D341Med (cell line): Measurements from ENCODE around the gene FSHB.
"Not testable (repeated sequence)": the region's sequence is repeated elsewhere in the genome, so short reads cannot be mapped to it uniquely, and the experiment has no call there.

ENCODE experiments used
- DNase-seq: peaks from one replicate; pipeline ENCODE4 v3.0.0; 2012; ENCODE audit warnings: low spot score

FSHB gene

DNA sequence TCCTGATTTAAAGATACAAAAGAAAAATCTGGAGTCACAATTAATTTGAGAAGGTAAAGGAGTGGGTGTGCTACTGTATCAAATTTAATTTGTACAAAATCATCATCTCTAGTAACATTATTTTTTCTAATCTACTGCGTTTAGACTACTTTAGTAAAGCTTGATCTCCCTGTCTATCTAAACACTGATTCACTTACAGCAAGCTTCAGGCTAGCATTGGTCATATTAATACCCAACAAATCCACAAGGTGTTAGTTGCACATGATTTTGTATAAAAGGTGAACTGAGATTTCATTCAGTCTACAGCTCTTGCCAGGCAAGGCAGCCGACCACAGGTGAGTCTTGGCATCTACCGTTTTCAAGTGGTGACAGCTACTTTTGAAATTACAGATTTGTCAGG is at the start of gene FSHB:
FSHB (plus strand) TSS at position 301 of the 400 bp plus-strand sequence. CDS start 889 bp downstream, outside the sequence.
- DNase-seq, result no peak

DNA sequence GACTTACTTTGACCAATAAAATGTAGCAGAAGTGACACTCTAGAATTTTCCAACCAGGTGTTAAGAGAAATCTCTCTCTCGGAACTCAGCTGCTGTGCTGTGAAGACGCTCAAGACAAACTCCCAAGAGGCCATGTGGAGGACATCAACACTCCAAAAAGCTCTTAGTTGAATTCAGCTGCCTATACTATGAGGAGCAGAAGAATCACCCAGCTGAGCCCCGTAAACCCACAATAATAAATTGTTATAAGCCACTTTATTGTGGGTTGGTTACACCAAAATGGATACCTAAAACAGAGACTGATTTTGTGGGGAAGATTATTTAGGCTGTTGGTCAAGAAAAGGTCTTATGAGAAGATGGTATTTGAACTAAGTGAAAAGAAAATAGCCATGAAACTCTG is 44.1 kb upstream of the FSHB start:
- no peak for DNase-seq

DNA sequence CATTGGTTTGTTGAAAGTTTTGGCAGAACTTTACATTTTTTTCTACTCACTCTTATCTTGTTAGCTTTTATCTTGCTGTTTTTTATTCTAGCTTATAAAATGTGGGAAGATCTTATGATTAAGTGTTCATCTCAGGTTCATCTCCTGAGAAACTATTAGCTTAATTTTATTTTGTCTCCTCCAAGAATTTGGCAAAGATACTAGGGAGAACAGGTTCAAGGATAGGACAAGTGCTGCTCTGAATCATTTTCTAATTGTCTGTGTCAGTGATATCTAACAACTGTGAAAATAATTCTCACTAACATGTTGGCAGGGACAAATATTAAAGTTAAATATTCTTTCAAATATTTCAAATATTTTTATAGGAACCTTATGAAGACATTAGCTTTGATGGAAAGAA is 38.2 kb upstream of the FSHB start:
- DNase-seq, result no peak

DNA sequence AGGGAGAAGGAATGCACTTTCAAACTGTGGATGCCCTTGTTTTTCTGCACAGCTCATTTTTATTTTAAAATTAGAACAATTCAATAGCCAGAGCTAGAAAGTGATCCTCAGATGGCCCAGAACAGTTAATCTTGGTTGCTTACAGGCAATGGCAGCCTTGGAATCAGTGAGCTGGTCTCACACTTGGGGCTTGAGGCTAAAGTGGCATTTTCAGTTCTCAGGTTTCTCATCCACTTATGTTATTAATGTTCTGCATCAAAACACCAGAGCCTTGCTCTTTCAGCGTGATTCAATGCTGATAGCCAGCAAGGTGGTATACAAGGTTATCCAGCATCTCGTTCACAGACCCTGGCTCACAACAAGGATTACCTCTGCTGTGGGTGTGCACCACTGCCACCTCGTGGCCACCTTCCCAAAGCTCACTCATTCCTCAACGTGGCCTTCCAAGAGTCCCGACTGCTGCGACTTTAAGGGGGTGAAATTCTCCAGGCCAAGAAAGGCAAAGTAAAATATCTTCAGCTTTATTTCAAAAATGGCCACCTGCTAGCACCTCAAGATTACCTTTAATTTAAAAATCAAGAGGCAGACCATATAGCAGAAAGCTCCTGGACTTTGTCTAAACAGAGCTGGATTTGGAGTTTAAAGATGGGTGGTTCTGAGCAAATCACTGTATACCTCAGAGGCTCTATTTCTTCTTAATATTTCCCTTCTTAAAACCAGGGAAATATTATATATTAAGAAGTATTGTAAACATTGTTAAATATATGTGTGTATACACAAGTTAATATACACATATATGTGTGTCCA is 34.2 kb upstream of the FSHB start:
- DNase-seq, result peak; percentile 77

DNA sequence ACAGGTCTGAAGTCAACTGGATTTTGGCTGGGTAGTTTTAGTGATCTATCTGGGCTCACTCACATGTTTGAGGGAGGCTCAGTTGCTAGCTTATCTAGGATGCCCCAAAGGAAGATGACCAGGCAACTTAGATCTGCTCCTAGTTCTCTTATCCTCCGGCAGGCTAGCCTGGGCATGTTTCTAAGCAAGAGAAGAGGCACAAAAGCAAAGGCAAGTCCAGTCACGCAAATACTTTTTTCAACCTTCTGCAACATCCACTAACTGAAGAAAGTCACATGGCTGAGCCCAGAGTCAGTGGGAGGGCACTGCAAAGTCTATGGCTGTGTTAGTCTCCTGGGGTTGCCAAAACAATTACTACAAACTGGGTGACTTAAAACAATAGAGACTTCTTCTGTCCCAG is 32.9 kb upstream of the FSHB start:
- no peak for DNase-seq

DNA sequence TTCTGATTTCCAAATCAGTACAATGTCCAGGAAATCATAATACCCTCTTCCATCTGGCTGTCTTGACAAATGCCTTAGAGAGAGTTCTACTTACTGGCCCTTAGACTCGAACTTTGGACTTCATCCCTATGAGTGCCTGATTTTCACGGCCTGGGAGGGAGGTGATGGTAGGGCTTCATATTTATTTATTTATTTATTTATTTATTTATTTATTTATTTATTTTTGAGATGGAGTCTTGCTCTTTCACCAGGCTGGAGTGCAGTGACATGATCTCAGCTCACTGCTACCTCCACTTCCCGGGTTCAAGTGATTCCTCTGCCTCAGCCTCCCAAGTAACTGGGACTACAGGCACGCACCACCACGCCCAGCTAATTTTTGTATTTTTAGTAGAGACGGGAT is 27.8 kb upstream of the FSHB start:
- DNase-seq, result not testable (repeated sequence)

DNA sequence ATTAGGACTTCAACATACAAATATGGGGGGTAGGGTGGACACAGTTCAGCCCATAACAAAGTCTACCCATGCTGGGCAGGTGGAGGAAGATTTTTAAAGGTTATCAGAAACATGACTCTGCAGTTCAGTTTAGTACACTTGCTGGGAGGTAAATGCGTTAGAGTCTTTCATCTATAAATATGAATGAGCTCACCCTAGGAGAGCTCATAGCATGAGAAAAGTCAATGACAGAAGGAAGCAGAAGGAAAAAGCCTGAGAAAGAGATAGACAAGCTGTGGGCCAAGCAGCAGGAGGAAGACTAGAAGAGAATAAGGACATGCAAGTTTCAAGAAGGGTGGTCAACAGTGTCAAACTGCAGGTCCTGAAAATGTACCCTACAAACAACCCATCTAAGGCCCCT is 27.0 kb upstream of the FSHB start:
- no peak for DNase-seq

DNA sequence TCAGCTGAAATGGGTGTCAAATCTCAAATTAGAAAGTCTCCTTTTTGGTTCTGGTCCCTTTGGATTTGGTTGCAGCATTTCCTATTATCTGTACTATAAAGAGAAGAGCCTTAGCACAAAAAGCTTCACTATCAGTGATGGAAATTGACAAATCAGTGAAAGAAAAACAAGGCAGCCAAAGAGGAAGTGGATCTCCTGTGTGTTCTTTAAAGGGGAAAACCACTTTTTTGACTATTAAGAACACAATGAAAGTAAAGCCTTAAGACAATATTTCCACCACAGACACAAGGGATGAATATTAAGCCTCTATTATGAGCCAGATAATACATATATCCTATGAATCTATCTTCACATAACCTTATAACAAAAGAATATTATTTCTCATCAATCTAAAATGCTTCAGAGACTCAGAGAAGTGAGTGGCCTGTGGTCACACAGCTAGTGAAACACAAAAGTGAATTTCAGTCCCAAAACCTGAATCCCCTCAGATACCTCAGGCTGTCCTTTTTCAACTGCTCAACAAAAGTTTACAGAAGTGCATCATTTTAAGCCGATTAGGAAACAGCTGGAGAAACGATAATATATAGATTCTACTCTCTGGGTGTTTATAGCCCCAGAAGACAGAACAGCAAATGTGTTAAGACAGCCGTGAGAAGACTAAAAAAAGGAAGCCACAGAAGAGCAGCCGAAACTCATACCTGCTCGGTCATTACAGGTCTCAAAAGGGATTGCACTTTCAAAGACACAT is 24.4 kb upstream of the FSHB start:
- no peak for DNase-seq

DNA sequence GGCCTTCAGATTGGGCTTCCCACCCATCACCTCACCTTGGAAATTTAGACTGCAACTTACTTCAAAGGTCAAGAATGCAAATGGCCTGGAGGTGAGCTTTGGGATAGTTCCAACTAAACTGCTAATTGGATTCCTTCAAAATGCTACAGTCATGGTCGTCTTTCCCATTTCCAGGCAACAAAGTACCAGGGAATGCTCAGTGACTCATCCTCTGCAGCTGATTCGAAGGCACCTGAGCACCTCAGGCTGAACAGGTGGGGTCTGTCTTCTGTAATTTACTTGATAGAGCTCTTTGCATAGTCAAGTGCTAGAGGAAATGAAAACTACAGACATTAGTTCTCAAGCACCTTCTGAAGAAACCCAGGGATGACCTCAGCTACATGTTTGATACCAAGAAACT is 20.5 kb upstream of the FSHB start:
- no peak for DNase-seq

DNA sequence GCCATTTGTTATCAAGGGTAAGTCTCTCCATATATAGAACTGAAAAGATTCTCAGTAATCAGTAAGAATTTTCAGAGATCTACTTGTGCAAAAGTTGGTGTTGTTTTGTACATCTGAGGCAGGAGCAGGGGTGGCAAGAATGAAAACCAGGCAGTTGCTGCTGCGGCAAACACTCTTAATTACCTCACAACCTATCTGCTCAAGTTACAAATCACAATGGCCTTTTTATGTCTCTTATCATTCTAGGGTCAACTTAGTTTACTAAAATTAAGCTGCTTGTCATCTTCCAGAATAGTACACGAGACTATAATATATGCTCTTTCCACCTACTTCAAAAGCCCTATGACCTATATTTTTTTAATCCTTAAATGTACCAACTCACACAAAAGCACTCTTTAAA is 14.3 kb upstream of the FSHB start:
- no peak for DNase-seq

DNA sequence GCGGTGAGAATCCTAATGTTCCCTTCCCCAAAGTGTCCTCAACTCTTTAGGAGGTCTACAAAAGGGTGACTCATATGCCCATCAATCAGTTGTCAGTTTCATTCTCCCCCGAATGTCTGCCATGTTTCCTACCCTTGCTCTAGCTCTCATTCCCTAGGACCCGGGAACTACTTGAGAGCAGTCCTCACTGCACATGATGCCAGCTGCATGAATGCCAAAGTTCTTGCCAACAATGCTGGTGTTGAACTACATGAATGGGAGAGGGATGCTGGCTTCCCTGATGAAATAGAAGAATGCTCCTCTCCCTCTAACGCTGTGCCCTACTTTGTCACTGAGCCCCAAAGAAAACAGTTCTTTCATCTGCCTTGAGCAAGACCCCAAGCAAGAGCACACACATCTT is 12.5 kb upstream of the FSHB start:
- DNase-seq, result no peak

DNA sequence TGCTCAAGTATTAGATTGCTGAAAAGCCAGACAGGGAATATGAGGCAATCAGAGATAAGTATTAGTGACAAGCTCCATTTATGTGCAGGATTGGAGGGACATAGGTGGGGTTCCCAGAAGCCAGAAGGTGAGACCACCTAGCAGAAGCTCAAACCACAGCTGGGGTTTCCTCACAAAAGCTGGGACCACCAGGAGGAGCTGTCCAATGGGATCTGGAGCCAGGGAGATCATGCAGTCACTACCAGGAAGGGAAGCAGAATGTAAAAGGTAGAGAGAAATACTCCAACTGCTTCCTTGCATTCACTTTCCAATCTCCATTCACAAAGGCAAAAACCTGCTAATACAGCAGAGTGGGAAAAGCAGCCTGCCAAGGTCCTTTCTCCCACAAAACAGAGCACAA is 5.2 kb upstream of the FSHB start:
- no peak for DNase-seq

DNA sequence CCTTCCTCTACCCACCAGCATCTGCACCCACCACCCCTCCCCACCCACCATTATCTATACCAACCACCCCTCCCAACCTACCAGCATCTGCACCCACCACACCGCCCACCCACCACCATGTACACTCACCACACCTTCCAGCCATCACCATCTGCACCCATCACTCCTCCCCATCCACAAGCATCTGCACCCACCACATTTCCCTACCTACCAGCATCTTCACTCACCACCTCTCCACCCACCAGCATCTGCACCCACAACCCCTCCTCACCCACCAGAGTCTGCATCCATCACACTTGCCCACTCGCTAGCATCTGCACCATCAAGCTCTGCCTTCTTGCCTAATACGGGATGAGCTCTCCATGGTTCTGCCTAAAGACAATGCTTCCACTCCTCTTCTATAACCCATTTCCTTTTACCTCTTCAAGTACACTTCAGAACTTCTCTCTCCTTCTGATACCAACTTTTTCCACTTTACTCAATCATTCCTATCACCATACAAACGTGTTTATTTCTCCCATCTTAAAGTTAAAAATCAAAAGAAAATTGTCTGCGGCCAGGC is 2.4 kb upstream of the FSHB start:
- no peak for DNase-seq

DNA sequence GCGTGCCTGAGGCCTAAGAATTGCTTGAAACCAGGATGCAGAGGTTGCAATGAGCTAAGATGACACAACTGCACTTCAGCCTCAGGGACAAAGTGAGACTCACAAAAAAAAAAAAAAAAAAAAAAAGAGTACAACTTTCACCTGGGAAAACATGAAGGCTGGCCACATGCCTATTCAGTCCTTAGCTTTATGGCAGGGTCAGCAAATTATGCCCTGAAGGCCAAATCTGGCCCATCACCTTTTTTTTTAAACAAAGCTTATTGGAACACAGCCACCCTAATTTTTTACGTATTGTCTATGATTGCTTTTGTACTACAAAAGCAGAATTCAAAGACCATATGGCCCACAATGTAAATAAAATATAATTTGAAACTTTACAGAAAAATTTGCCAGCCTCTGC is 8.2 kb downstream of the FSHB start:
- no peak for DNase-seq

DNA sequence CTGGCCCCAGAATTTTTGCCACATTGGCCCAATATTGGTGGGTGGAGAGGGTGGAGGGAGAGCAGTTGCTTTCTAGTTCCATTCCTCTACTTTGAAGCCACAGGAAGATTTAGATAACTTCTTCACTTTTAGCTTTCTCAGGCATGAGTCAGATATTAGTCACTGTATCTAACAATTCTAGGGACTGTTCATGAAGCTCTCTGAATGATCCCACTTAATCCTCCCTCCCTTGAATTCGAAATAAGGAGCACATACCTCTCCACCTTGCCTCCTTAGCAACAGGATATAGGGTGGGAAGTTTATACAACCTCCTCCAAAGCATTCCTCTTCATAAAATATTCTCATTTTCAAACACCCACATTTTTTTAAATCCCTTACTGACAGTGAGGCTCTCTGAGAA is 13.5 kb downstream of the FSHB start:
- DNase-seq, result no peak

DNA sequence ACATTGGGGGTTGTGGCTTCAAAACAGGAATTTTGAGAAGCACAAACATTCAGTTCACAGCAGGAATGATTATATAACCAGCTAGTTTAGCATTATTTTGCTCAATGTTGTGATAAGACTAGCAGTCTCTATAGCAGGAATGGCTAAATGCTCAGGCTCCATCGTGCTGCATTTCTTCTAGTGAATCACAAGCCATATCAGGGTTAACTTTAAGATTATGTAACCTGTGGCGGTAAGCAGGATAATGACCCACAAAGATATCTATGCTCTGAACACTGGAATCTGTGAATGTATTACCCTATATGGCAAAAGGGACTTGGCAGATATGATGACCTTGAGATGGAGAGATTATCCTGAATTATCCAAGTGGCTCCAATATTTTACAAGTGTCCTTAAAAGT is 14.8 kb downstream of the FSHB start:
- no peak for DNase-seq

DNA sequence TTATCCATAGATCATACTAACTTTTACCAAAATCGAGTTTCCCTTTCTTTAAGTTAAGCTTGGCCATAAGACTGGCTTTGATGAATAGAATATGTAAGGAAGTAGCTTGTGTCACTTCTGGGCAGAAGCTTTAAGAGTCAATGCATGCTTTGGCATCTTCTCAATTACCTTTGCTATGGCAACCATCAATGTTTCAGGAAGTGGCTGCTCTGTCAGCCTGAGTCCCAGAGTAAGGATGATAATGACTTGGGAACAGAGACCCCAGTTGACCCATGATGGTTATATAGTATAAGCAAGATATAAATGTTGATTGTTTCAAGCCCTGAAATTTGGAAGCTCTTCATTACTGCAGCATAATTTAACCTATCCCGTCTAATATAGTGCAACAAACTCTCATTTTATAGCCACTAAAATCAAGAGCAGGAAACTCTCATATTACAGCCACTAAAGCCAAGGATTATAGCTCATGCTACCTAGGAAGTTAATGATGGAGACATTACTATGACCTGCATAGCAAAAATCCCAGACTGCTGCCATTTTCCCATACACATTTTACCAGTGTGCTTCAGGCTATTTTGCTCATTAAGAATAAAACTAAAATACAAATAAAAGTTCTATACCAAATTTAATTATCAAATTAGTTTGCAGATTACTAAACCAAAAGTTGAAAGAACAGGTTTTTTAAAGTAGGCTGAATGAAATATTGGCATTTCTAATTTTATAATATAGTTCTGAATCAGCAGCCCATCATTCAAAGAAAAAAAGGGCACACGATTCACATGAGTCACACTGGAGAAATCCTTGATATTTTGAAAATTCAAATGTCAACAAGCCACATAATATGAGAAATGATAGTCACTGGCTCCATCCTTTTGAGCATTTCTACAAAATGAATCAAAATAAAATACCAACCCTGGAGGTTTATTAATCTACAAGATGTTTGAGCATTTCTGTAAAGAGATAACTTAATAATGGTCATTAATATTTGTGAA is 23.8 kb downstream of the FSHB start:
- no peak for DNase-seq

DNA sequence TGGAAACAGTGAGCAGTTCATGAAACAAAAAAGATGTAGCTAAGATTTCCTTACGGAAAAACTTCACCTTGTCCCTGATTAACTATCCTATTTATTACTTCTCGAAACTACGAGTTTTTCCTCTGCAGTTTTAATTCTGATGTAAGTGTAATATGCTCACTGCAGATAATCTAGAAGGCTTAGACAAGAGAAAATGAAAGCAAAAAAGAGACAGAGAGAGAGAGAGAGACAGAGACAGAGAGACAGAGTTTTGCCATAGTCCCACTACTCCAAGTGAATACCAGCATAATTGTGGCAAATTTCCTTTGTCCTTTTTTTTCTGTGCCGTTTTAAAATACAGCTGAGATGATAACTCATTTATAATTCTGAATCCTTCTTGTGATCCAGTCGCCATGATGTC is 24.8 kb downstream of the FSHB start:
- no peak for DNase-seq

DNA sequence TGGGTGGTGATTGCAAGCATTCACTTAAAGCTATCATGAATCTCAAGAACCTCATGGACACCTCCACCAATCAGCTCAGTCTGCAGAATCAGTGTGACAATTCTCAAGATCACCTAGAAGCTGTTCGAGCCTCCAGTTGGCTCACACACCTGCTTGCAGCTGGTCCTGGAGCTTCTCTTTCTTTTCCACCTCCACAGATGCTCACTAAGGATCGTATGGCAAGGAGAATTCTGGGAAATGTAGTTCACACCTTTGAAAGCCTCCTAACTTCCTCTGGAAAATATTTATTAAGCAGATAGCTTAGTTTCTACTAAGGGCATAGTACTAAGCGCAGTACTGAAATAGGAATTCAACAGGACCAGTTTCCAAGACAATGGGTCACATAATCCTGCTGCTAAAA is 26.2 kb downstream of the FSHB start:
- DNase-seq, result no peak

DNA sequence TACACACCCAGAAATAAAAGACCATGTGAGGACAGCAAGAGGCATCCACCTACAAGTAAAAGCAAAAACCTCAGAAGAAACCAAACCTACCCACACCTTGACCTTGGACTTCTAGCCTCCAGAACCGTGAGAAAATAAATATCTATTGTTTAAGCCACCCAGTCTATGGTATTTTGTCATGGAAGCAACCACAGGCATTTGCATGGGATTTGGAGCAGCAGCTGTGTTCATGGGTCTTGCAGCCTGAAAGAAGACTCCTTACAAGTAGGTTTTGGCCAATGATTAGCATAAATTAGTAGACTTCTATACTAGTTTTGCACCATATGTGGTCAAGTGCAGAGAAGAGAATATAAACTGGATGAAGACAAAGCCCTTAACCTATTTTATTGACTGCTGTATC is 27.9 kb downstream of the FSHB start:
- DNase-seq, result no peak

DNA sequence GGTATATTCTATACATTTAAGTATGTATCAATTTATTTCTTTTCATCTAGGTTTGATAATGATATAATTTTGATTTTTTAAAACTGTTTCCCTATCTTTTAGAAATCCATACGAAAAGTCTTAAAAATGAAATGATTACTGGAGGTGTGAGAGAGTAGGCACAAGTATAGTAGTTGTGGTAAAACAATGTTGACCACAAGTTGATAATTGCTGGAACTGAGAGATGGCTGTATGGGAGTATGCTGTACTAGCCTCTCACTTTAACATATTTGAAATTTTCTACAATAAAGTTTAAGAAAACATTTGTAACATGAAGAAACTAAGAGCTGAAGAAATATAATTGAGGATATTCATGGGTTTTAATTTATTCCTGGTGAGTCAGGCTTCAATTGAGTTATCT is 30.0 kb downstream of the FSHB start:
- DNase-seq, result no peak

DNA sequence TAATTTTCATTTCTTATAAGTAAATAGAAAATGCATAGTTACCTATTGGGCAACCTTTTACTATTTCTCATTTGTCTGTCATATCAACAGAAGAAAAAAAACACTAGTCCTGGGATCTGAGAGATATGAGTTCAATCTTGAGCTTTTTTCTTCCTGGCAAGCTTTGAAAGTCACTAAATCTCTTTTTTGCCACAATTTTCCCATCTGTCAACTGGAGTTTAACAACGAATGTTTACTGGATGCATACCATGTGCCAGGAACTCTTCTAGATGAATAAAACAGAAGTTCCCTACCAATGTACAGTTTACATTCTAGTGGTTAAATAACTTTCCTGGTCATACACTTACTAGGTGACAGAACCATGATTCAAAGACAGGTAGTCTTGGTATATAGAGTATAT is 31.0 kb downstream of the FSHB start:
- no peak for DNase-seq
